ELF-1 (cell line): ENCODE data around the gene CEACAM4.

Source experiments
- DNase-seq: peaks from one replicate; pipeline ENCODE4 v3.0.0-alpha.2; 2016; ENCODE audit warnings: low read depth, low spot score

CEACAM4 gene

DNA sequence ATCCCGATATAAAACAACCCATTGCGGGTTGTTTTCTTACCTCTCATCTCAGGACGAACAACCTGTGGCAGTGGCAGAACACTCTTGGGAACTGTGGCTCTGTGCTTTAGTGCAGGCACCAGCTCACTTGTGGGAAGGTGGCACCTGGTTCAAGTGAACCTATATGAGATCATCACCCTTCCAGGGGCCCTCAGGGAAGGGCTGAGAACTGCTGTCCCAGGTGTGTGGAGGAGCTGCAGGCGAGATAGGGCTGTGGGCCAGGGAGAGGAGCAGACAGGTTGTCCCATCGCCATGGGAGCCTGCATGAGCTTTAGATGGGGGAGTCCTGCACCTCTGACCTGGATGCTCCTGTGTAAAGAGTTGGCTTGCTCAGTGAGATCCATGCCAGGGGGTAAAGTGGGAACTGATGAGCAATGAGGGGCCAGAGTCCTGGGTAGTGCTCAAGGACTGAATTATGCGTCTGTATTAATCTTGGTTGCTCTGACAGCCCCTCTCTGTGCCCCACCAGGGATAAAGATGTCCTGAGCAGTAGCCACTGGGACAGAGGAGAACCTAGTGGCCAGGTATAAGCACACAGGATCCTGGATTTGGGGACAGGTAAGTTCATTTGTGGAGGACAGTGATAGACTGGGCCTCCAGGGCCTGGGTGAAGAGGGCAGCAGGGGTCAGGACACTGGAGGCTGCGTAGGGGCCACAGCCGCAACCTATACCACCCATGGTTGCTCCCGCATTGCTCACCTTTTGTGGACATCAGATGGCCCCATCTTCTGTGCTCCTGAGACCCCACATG is 8.7 kb downstream of the CEACAM4 start:
- DNase-seq: no peak

DNA sequence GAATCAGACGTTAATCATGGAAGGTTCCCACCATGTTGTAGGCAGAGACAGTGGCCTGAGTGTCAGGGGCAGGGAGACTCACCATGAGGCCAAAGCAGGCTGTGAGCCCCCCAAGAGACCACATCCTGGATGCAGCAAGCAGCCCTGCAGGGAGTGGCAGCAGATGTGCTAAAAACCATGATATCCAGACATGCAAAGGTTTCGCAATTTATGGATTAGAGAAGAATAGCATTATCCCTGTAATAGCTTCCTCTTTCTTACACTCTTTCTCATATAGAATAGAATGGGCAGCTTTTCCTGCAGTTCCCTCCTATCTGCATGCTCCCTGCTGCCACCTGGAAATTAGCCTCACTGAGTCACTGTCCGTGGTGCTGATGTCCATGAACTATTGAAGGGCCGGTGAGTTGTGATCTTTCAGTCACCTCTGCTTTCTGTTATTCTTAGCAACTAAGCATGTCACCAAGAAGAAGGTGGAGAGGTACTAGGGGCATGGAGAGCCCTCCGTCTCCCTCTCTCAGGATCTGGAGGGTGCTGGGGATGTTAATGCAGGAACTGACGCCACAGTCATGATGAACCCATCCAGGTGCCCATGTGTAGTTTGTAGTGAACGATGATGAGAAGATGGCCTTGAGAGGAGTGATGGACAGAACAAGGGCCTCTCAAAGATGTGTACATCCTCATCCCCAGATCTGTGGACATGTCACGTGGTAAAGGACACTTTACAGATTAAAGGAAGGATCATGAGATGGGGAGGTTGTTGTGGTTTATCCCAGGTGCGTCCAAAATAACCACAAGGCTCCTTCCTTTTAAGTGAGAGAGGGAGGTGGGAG is 9.9 kb downstream of the CEACAM4 start:
- DNase-seq: peak; percentile 4

- DNase-seq: no peak
Measured at GRCh38 chr19:41615207-41615606, 11.7 kb downstream of the CEACAM4 start.

DNA sequence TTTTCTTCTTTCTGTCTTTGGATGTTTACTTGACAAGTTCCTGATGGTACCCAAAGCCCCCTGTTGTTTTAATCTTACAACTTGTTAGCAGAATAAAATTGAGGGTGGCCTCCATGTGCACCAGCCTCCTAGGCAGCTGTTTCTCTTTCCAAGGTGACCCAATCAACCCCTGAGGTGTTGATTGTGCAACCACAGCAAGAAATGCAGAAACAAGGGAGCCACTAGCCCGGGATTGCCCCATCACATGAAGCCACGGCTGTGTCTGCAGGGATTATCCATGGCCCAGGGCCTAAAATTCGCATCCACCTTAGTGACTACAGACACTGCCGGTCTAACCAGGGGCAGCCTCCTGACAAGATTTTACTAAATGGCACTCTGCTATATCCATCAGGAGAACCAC is 14.4 kb downstream of the CEACAM4 start:
- no peak for DNase-seq

DNA sequence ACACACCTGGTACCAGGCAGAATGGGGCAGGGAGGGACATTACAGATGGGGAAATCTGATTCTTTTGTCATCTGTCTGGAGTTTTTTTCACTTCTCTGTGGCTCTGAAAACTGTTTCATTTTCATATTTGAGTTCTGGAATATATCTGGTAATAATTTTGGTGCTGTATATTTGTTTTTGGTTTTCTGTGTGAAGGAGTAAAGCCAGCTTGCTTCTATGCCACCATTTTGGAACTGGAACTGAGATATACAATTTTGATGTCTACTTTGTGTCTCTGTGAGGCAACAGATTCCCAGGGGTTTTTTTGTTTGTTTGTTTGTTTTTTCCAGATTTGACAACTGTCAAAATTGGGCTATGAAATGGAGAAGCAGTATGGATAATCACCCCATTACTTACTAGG is 16.1 kb downstream of the CEACAM4 start:
- no peak for DNase-seq

GRCh38 chr19:41607668-41608067 is 19.2 kb downstream of the CEACAM4 start:
- no peak for DNase-seq

- no peak for DNase-seq
Measured at GRCh38 chr19:41606215-41606837, 20.5 kb downstream of the CEACAM4 start.

- no peak for DNase-seq
Measured at GRCh38 chr19:41604831-41605230, 22.0 kb downstream of the CEACAM4 start.

GRCh38 chr19:41601771-41602170 is 25.1 kb downstream of the CEACAM4 start:
- no peak for DNase-seq

GRCh38 chr19:41599175-41599966 is 27.5 kb downstream of the CEACAM4 start:
- no peak for DNase-seq

GRCh38 chr19:41597600-41598041 is 29.3 kb downstream of the CEACAM4 start:
- peak; percentile 50 for DNase-seq

DNA sequence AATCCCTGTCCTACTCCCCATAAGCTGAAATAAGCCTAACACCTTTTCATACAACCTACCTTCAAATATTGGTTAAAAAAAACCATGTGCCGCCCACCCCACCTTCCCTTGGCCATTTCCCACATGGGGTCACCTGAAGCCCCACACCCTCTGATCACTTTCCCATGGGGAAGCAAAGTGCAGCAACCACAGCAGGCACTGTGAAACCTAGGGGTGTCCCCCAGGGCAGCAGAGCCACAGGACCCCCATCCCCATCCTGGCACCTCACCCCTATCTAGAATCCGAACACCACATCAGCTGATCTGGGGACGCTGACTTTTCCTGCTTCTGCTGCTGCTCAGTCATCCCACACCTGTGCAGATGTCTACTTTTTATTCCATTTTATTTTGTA is 31.0 kb downstream of the CEACAM4 start:
- no peak for DNase-seq

DNA sequence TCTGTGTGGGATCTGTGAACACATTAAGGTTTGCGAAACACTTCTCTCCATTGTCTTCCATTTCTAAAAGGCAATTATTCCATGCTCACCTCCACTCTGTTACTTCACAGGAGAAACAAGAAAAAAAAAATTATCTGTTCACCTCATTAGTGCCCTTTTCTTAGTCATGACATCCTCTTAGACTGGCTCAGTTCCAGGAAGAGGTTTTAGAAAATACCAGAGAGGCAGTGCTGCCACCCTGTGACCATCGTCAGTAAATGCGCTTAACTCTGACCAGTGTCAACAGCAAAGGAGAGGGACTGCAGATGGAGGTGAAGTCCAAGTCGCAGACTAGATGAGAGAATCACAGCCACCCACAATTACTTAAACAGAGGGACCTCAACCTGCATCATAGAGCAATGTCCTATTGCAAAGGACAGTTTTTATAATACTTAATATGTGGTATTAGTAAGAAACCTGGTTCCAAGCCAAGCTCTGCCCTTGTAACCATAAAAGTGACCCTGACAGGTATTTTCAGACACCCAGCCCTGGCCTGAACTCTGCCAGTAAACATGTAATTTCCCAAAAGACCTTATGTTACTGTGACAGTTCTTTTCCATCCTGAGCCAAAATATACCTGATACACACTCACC is 31.5 kb downstream of the CEACAM4 start:
- DNase-seq: peak; percentile 5

DNA sequence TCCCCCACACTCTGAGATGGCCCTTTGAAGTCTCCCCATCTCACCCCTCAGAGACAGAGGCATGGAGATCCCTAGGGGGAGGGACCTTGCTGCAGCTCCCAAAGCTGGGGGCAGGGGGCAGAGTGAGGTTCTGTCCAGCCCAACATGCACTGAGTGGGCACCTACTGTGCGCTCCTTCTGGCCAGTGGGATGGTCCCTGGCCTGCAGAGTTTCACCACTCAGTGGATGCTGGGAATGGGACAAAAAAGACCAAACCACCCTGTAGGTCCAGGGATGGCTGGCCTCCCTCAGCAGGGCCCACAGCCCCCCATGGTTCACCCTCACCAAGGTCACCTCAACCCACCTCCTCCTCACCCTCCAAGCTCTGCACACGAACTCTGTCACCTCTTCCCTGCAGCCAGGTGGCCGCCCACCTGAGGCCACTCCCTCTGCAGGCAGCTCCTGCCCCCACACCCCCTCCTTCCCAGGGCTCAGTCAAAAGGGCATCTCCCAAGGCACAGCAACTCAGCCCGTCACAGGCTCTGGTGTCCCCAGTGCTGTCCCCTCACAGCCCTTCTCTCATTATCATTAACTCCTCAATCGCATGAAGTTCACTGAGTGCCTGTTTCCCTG is 34.8 kb downstream of the CEACAM4 start:
- no peak for DNase-seq

DNA sequence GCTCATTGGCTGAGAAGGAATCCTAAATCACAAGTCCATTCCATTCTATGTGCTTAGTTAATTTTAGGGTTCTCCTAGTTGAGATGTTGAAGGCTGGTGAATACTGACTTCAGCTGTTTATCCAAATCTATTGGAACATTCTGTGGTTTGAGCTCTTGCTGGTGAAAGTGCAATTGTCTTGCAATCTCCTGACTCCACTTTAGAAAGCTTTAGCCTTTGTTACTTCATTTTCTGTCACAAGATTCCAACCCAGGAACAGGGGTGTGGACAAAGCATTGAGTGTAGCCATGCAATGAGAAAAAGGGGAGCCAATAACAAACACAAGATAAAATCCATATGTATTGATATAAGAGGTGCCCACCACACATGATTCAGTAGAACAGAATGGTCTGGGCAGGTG is 35.9 kb downstream of the CEACAM4 start:
- DNase-seq: no peak

GRCh38 chr19:41589371-41589770 is 37.5 kb downstream of the CEACAM4 start:
- no peak for DNase-seq

DNA sequence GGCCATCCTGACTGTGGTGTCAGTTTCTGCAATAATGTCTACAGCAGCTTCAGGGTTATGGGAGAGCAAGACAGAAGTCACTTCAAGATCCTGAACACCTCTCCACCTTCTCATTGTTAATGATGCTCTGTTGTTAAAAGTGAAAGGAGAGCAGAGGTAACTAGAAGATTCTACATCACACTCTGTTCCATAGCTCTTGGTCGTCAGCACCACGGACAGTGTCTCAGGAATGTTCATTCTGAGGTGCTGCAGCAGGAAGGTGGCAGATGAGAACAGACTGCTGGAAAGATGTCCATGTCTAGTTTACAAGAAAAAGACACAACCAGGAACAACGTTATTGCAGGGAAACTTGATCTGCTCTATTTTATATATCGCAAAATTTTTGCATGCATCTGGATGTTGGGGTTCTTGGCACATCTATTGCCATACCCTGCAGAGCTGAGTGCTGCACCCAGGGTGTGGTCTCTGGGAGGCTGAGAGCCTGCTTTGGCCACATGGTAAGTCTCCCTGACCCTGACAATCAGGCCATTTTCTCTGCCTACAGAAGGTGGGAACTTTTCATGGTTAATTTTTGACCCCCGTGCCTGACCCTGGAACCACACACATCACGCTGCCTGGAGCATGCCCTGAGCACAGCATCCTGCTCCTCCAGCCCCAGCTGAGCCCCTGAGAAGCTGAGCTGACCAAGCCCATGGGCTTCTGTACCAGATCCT is 38.2 kb downstream of the CEACAM4 start:
- DNase-seq: no peak

DNA sequence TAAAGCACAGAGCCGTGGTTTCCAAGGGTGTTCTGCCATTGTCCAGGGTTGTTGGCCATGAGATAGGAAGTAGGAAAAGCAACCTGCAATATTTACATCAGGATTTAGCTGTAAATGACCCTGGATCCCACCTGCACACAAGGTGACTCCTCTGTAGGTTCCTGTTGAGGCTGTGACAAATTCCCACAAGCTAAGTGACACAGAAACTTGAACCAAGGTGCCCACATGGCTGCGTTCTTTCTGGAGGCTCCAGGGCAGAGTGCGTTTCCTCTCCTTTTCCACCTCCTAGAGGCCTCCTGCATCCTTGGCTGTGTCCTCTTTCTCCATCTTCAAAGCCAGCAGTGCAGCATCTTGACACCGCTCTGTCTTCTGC is 39.0 kb downstream of the CEACAM4 start:
- no peak for DNase-seq

DNA sequence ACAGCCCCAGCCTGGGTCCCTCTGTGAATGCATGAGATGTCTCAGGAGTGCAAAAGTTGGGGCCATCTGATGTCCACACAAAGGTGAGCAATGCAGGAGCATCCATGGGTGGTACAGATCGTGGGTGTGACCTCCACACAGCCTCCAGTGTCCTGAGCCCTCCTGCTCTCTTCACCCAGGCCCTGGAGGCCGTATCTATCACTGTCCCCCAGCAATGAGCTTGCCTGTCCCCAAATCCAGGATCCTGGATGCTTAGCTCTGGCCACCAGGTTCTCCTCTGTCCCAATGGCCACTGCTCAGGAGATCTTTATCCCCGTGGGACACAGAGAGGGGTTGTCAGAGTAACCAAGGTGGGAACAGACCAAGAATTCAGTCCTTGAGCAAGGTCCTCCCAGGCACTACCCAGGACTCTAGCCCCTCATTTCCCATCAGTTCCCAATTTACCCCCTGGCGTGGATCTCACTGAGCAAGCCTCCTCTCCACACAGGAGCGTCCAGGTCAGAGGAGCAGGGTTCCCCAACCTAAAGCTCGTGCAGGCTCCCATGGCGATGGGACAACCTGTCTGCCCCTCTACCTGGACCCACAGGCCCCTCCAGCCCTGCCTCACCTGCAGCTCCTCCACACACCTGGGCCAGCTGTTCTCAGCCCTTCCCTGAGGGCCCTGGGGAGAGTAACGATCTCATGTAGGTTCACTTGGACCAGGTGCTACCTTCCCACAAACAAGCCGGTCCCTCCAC is 39.6 kb downstream of the CEACAM4 start:
- no peak for DNase-seq
